H1 (cell line): ENCODE results near the gene GMEB2.

Experiments used
- ASH2L ChIP-seq: fragments of 200-600, 300-600 bp; sonication (generic); IDR thresholded peaks from one replicate; pipeline ENCODE4 v1.7.1; 2017; ENCODE audit warnings: low read length
- CTCF ChIP-seq, 3 experiments: IDR thresholded peaks; 1 replicate in 2 of 3; 2 replicates in 1 of 3; pipeline versions ENCODE4 v1.5.1 to v1.6.1; 2011; ENCODE audit warnings: low read length in 3 of 3, mild to moderate bottlenecking in 3 of 3, inconsistent platforms in 2 of 3, low read depth in 1 of 3, moderate library complexity in 1 of 3; ENCODE audit not compliant: insufficient read depth in 1 of 3; ENCODE audit errors: control extremely low read depth in 1 of 3
- MAX ChIP-seq: IDR thresholded peaks from 2 replicates; pipeline ENCODE4 v1.6.1; 2012; ENCODE audit warnings: inconsistent platforms
- RAD21 ChIP-seq, 2 experiments: IDR thresholded peaks in 1 of 2; conservative IDR thresholded peaks in 1 of 2; 2 replicates each; pipeline ENCODE4 v1.6.1; 2011; ENCODE audit warnings: low read depth in 2 of 2, low read length in 2 of 2, improper control_type of control experiment in 1 of 2, inconsistent platforms in 1 of 2, mild to moderate bottlenecking in 1 of 2, moderate library complexity in 1 of 2
- YY1 ChIP-seq: IDR thresholded peaks from 2 replicates; pipeline ENCODE4 v1.6.1; 2011; ENCODE audit warnings: low read depth, mild to moderate bottlenecking, low read length
- ZNF274 ChIP-seq: IDR thresholded peaks from 2 replicates; pipeline ENCODE4 v1.7.0; 2012; ENCODE audit warnings: low read length, borderline replicate concordance; ENCODE audit errors: extremely low read depth

- no peak for TF ChIP-seq MAX
- TF ChIP-seq ASH2L = no peak
- TF ChIP-seq YY1 = no peak
- no peak for TF ChIP-seq CTCF (IDR thresholded peaks at IDR 0.05; ENCODE audit: control extremely low read depth in 1 of 3, insufficient read depth in 1 of 3, low read depth in 1 of 3, low read length in 3 of 3)
- no peak for TF ChIP-seq RAD21 (IDR thresholded peaks at IDR 0.05 in 1 of 2, conservative IDR thresholded peaks at IDR 0.05 in 1 of 2; ENCODE audit: low read depth in 2 of 2, low read length in 2 of 2)
- TF ChIP-seq ZNF274 = no peak
Measured at GRCh38 chr20:63611646-63612045, 15.3 kb downstream of the GMEB2 start.
